H1 (cell line): ENCODE data around the gene KATNIP. TPM values are rescaled to one million over a fixed set of nuclear protein-coding genes. Genes with fewer than 3 reads are reported as not detected.

Source experiments
- CTCF ChIA-PET: fragments of 300-600 bp; sonication (Branson Sonifier 250); formaldehyde crosslinking; loops from one replicate; lab custom pipeline; 2021; ENCODE audit not compliant: partially characterized antibody; lab: Charles Lee
- POLR2A ChIA-PET: fragments of 300-600 bp; sonication (Branson Sonifier 250); formaldehyde crosslinking; loops from one replicate; lab custom pipeline; 2021; ENCODE audit warnings: inconsistent platforms; ENCODE audit not compliant: partially characterized antibody; lab: Charles Lee
- DNase-seq, 2 experiments: peaks; one replicate each; pipeline versions ENCODE4 v3.0.0 to v3.0.0-alpha.2; 2010 to 2022; ENCODE audit warnings: low spot score in 2 of 2, low read depth in 1 of 2, mixed read lengths in 1 of 2
- FAIRE-seq: peaks from 2 replicates; lab custom pipeline; 2011; peaks lifted over from hg19 to GRCh38; lab: Jason Lieb, UNC
- H2AFZ ChIP-seq: 2 replicates; pipeline ENCODE4 v1.8.1; 2012; ENCODE audit warnings: low read length, inconsistent platforms
- H2AK5ac ChIP-seq: 2 replicates; pipeline ENCODE4 v1.6.1; 2013; ENCODE audit warnings: low read depth, low read length
- H2BK120ac ChIP-seq: replicated peaks from 2 replicates; pipeline ENCODE3; 2013; ENCODE audit warnings: low read depth, low read length, inconsistent platforms
- H2BK12ac ChIP-seq: 2 replicates; pipeline ENCODE4 v1.6.1; 2013; ENCODE audit warnings: low read depth, low read length
- H2BK15ac ChIP-seq: 2 replicates; pipeline ENCODE4 v1.6.1; 2013; ENCODE audit warnings: low read length
- H2BK20ac ChIP-seq: 2 replicates; pipeline ENCODE4 v1.6.1; 2013; ENCODE audit warnings: low read length
- H2BK5ac ChIP-seq: 2 replicates; pipeline ENCODE4 v1.6.1; 2013; ENCODE audit warnings: low read depth, low read length
- H3K14ac ChIP-seq: 2 replicates; pipeline ENCODE4 v1.6.1; 2013; ENCODE audit warnings: inconsistent platforms; ENCODE audit not compliant: insufficient read length
- H3K18ac ChIP-seq: 2 replicates; pipeline ENCODE4 v1.6.1; 2013; ENCODE audit warnings: low read length; ENCODE audit errors: extremely low read depth
- H3K23ac ChIP-seq: 2 replicates; pipeline ENCODE4 v1.6.1; 2013; ENCODE audit warnings: inconsistent platforms; ENCODE audit not compliant: insufficient read length
- H3K23me2 ChIP-seq: 2 replicates; pipeline ENCODE4 v1.6.1; 2013; ENCODE audit warnings: low read depth, low read length
- H3K27ac ChIP-seq: 2 replicates; pipeline ENCODE4 v1.6.1; 2011; ENCODE audit warnings: low read depth, low read length, inconsistent platforms
- H3K27me3 ChIP-seq, 4 experiments: replicated peaks in 1 of 4; 1 replicate in 1 of 4; 2 replicates in 3 of 4; pipeline versions ENCODE4 v1.6.1 to v1.8.1; 2011 to 2013; ENCODE audit warnings: low read length in 3 of 4, mild to moderate bottlenecking in 3 of 4, inconsistent platforms in 2 of 4, mixed read lengths in 2 of 4, moderate library complexity in 1 of 4; ENCODE audit not compliant: control insufficient read depth in 3 of 4, insufficient read depth in 3 of 4; ENCODE audit errors: extremely low read depth in 1 of 4
- H3K36me3 ChIP-seq, 4 experiments: 2 replicates each; pipeline versions ENCODE4 v1.6.1 to v1.8.1; 2011 to 2013; ENCODE audit warnings: mild to moderate bottlenecking in 4 of 4, low read length in 3 of 4, moderate library complexity in 2 of 4, control low read depth in 1 of 4, inconsistent platforms in 1 of 4; ENCODE audit not compliant: insufficient read depth in 4 of 4, control insufficient read depth in 2 of 4
- H3K4ac ChIP-seq: replicated peaks from 2 replicates; pipeline ENCODE3; 2013; ENCODE audit warnings: low read length, low read depth, mixed read lengths, inconsistent platforms; ENCODE audit not compliant: insufficient read length
- H3K4me1 ChIP-seq, 4 experiments: replicated peaks in 1 of 4; 1 replicate in 1 of 4; 2 replicates in 3 of 4; pipeline versions ENCODE4 v1.6.1 to v1.8.1; 2011 to 2013; ENCODE audit warnings: low read length in 3 of 4, inconsistent platforms in 2 of 4, mixed read lengths in 1 of 4; ENCODE audit not compliant: insufficient read depth in 4 of 4, control insufficient read depth in 3 of 4
- H3K4me2 ChIP-seq, 2 experiments: 2 replicates each; pipeline versions ENCODE4 v1.6.1 to v1.8.1; 2011 to 2013; ENCODE audit warnings: low read depth in 2 of 2, low read length in 2 of 2, control low read depth in 1 of 2, inconsistent platforms in 1 of 2, mild to moderate bottlenecking in 1 of 2; ENCODE audit not compliant: insufficient read depth in 1 of 2
- H3K4me3 ChIP-seq, 4 experiments: fragments of 200-600, 300-600 bp in 1 of 4; sonication (generic), shearing (Covaris generic), sonication (Bioruptor Twin) in 1 of 4; 2 replicates each; pipeline versions ENCODE4 v1.5.1 to v1.8.1; 2011 to 2016; ENCODE audit warnings: low read length in 4 of 4, low read depth in 3 of 4, control low read depth in 2 of 4, inconsistent platforms in 2 of 4, mild to moderate bottlenecking in 2 of 4, mixed read lengths in 1 of 4, moderate library complexity in 1 of 4; ENCODE audit not compliant: insufficient read depth in 2 of 4; ENCODE audit errors: extremely low read depth in 1 of 4
- H3K56ac ChIP-seq: replicated peaks from 2 replicates; pipeline ENCODE3; 2013; ENCODE audit warnings: low read depth, mild to moderate bottlenecking, mixed read lengths, low read length, inconsistent platforms; ENCODE audit not compliant: insufficient read length
- H3K79me1 ChIP-seq: 2 replicates; pipeline ENCODE4 v1.6.1; 2013; ENCODE audit warnings: low read depth, low read length, control low read depth
- H3K79me2 ChIP-seq, 2 experiments: 2 replicates each; pipeline versions ENCODE4 v1.6.1 to v1.8.1; 2012 to 2013; ENCODE audit warnings: low read length in 2 of 2, mild to moderate bottlenecking in 2 of 2, inconsistent platforms in 1 of 2; ENCODE audit not compliant: insufficient read depth in 2 of 2, control insufficient read depth in 1 of 2
- H3K9ac ChIP-seq, 4 experiments: replicated peaks in 1 of 4; 1 replicate in 1 of 4; 2 replicates in 3 of 4; pipeline versions ENCODE4 v1.6.1 to v1.8.1; 2011 to 2013; ENCODE audit warnings: low read depth in 3 of 4, low read length in 3 of 4, control low read depth in 2 of 4, mild to moderate bottlenecking in 2 of 4, moderate library complexity in 2 of 4, inconsistent platforms in 1 of 4; ENCODE audit errors: extremely low read depth in 1 of 4
- H3K9me3 ChIP-seq, 2 experiments: 2 replicates each; pipeline versions ENCODE4 v1.6.1 to v1.8.1; 2012 to 2013; ENCODE audit warnings: mild to moderate bottlenecking in 2 of 2, moderate library complexity in 2 of 2, control low read depth in 1 of 2, inconsistent platforms in 1 of 2, low read depth in 1 of 2, low read length in 1 of 2, mixed read lengths in 1 of 2; ENCODE audit not compliant: insufficient read depth in 2 of 2
- H4K20me1 ChIP-seq, 2 experiments: replicated peaks in 1 of 2; 2 replicates each; pipeline versions ENCODE3 to v1.8.1; 2011 to 2013; ENCODE audit warnings: inconsistent platforms in 2 of 2, low read length in 2 of 2, mild to moderate bottlenecking in 1 of 2; ENCODE audit not compliant: insufficient read depth in 2 of 2, control insufficient read depth in 1 of 2
- H4K5ac ChIP-seq: 2 replicates; pipeline ENCODE4 v1.6.1; 2013; ENCODE audit warnings: low read length, low read depth, mixed read lengths, inconsistent platforms; ENCODE audit not compliant: insufficient read length
- H4K8ac ChIP-seq: 2 replicates; pipeline ENCODE4 v1.8.0; 2013; ENCODE audit warnings: mild to moderate bottlenecking, moderate library complexity, low read length, inconsistent platforms; ENCODE audit not compliant: insufficient read depth; ENCODE audit errors: extremely low read depth
- H4K91ac ChIP-seq: replicated peaks from 2 replicates; pipeline ENCODE3; 2013; ENCODE audit warnings: low read length, mixed read lengths, inconsistent platforms; ENCODE audit not compliant: insufficient read length
- ATF2 ChIP-seq: IDR thresholded peaks from 2 replicates; pipeline ENCODE4 v1.6.1; 2012; ENCODE audit warnings: low read length, inconsistent platforms
- BACH1 ChIP-seq: IDR thresholded peaks from 2 replicates; pipeline ENCODE4 v1.6.1; 2012; ENCODE audit warnings: low read length, improper control_type of control experiment
- CBX8 ChIP-seq: fragments of 300-800, 300-1000 bp; sonication (generic); IDR thresholded peaks from 2 replicates; pipeline ENCODE4 v1.7.1; 2016; ENCODE audit warnings: low read depth, low read length, borderline replicate concordance
- CREB1 ChIP-seq: IDR thresholded peaks from 2 replicates; pipeline ENCODE4 v1.6.1; 2012; ENCODE audit warnings: inconsistent platforms
- CTBP2 ChIP-seq: IDR thresholded peaks from 2 replicates; pipeline ENCODE4 v1.7.0; 2011; ENCODE audit warnings: borderline replicate concordance, mild to moderate bottlenecking, moderate library complexity, mixed read lengths, low read length; ENCODE audit not compliant: insufficient read depth, insufficient read length
- HDAC2 ChIP-seq, 2 experiments: fragments of 300-600 bp in 1 of 2; sonication (generic) in 1 of 2; IDR thresholded peaks; 2 replicates each; pipeline ENCODE4 v1.6.1; 2011 to 2012; ENCODE audit warnings: low read depth in 2 of 2, low read length in 2 of 2, mild to moderate bottlenecking in 2 of 2, moderate library complexity in 2 of 2, borderline replicate concordance in 1 of 2, inconsistent platforms in 1 of 2
- POLR2AphosphoS5 ChIP-seq: IDR thresholded peaks from 2 replicates; pipeline ENCODE4 v1.6.1; 2011; ENCODE audit warnings: low read depth, low read length
- POU5F1 ChIP-seq: IDR thresholded peaks from 2 replicates; pipeline ENCODE4 v1.6.1; 2011; ENCODE audit warnings: low read depth, mild to moderate bottlenecking, low read length, moderate library complexity
- RFX5 ChIP-seq: IDR thresholded peaks from 2 replicates; pipeline ENCODE4 v1.6.1; 2011; ENCODE audit warnings: low read depth, low read length, improper control_type of control experiment, borderline replicate concordance
- RXRA ChIP-seq: IDR thresholded peaks from 2 replicates; pipeline ENCODE4 v1.6.1; 2011; ENCODE audit warnings: low read depth, mild to moderate bottlenecking, low read length, moderate library complexity; ENCODE audit not compliant: insufficient read depth
- USF2 ChIP-seq: IDR thresholded peaks from 2 replicates; pipeline ENCODE4 v1.6.1; 2011; ENCODE audit warnings: low read length, improper control_type of control experiment
- WGBS, 2 experiments: shearing (Covaris generic) in 1 of 2; methylation state at CpG; one replicate each; pipeline versions ENCODE4 v1.1.6 to v1.1.7; 2013 to 2015; ENCODE audit warnings: low lambda C conversion rate in 2 of 2, mixed read lengths in 2 of 2, inconsistent platforms in 1 of 2, low coverage in 1 of 2, missing lambda C conversion rate in 1 of 2; ENCODE audit not compliant: insufficient replicate concordance in 2 of 2, insufficient coverage in 1 of 2, insufficient read length in 1 of 2; ENCODE audit errors: extremely low coverage in 1 of 2, missing lambda C conversion rate in 1 of 2; 5-methylcytosine and 5-hydroxymethylcytosine counted together
- polyA plus RNA-seq, 7 experiments: library from polyadenylated mRNA; depleted of rRNA in 3 of 7; stranded (reverse) in 5 of 7; unstranded in 2 of 7; fragments of >200 nt in 5 of 7; fragments of 200-250 nt in 2 of 7; gene quantifications; 1 replicate in 5 of 7; 2 replicates in 1 of 7; 4 replicates in 1 of 7; pipeline versions ENCODE4 v1.2.1 to v1.2.3, GENCODE V29; 2011 to 2013; ENCODE audit warnings: missing spikeins in 2 of 7, mixed read lengths in 2 of 7
- total RNA-seq: library from RNA; stranded (reverse); fragmentation: NEBNext Ultra II Directional; extraction: Animal tissue kit (Norgen Biotek cat#: 25700); gene quantifications from 2 replicates; pipeline ENCODE4 v1.2.1, GENCODE V29; 2021

KATNIP gene
- total and polyA plus RNA-seq, 2 of the 8 experiments (the other 6 are each of a cell fraction or from before 2014, with no cell fraction given): 7.9 to 20.0 TPM

- no peak for DNase-seq
- no peak overlapping the region for H2BK20ac ChIP-seq
- no peaks in the 10 kb centered on the region for H3K27me3 ChIP-seq
- FAIRE-seq: no peak
- H2BK5ac ChIP-seq: no peak overlapping the region
- H3K18ac ChIP-seq: no peak overlapping the region
- H2AFZ ChIP-seq: no peak overlapping the region
- 0 out of 7 replicates have a peak, but pooled peaks cover 0 to 2% (median 0%) of the 10 kb centered on the region in 4 experiments for H3K4me1 ChIP-seq
- ChIA-PET CTCF (interaction anchor here (1.6 kb wide), 1 partner anchor 14 kb away, joined by 4 read pairs; no protein-coding TSS in a partner anchor), POLR2A (no interaction called here)
- H4K91ac ChIP-seq: no peak overlapping the region
- H4K5ac ChIP-seq: no peak overlapping the region
- H2BK120ac ChIP-seq: no peak overlapping the region
- no peaks in the 10 kb centered on the region for H3K79me2 ChIP-seq
- 91% methylated on average over 1 of the region's 1 CpG; no CpG with 5 or more reads in 1 of the 2 experiments for WGBS, 2 experiments
- no peaks in the 10 kb centered on the region for H3K9me3 ChIP-seq
- no peak overlapping the region for H3K4me2 ChIP-seq
- no peak overlapping the region for H2AK5ac ChIP-seq
- H3K27ac ChIP-seq: no peak overlapping the region
- H3K36me3 ChIP-seq: no peaks in the 10 kb centered on the region
- H3K9ac ChIP-seq: no peak overlapping the region
- H3K23ac ChIP-seq: no peak overlapping the region
- no peak overlapping the region for H3K14ac ChIP-seq
- no peak overlapping the region for H2BK15ac ChIP-seq
- H4K20me1 ChIP-seq: peaks cover 0 to 1% of the 10 kb centered on the region in 2 experiments
- no peaks in the 10 kb centered on the region for H3K23me2 ChIP-seq
- no peak overlapping the region for H3K4ac ChIP-seq
- no peak overlapping the region; the same call in 1 of the 2 replicates for H4K8ac ChIP-seq
- no peak overlapping the region for H3K4me3 ChIP-seq
- no peak overlapping the region for H3K56ac ChIP-seq
- no peak overlapping the region for H2BK12ac ChIP-seq
- no peaks in the 10 kb centered on the region for H3K79me1 ChIP-seq
- TF ChIP-seq HDAC2 (IDR thresholded peaks at IDR 0.05; ENCODE audit: borderline replicate concordance in 1 of 2, low read depth in 2 of 2, low read length in 2 of 2) (no peak), CBX8 (no peak), RFX5 (no peak), POLR2AphosphoS5 (no peak), CTBP2 (no peak), CREB1 (no peak), ATF2 (no peak), POU5F1 (no peak), BACH1 (no peak), RXRA (no peak), USF2 (no peak)
Observed at GRCh38 chr16:27583634-27584033, 33.7 kb downstream of the KATNIP start.
